ENCODE results near the gene KIF26B.

GRCh38 chr1:245142171-245142798, 12.5 kb upstream of the KIF26B start:
- TF ChIP-seq POLR2A (IDR thresholded peaks at IDR 0.05; ENCODE audit: low read depth, low read length) (no peak), MYC (IDR thresholded peaks at IDR 0.05; ENCODE audit: insufficient read depth, insufficient read length, insufficient replicate concordance, low read length, severe bottlenecking) (no peak), REST (IDR thresholded peaks at IDR 0.05; ENCODE audit: low read depth, low read length) (no peak), RAD21 (IDR thresholded peaks at IDR 0.05; ENCODE audit: insufficient read depth, low read depth, low read length) (no peak), ZZZ3 (IDR thresholded peaks at IDR 0.05; ENCODE audit: control insufficient read depth, insufficient read length, low read depth) (no peak), CTCF (IDR thresholded peaks at IDR 0.05 in 2 of 3, conservative IDR thresholded peaks at IDR 0.05 in 1 of 3; ENCODE audit: control insufficient read depth in 2 of 3, extremely low read depth in 1 of 3, insufficient read depth in 1 of 3, low read depth in 3 of 3, low read length in 3 of 3) (no peak), E2F4 (IDR thresholded peaks at IDR 0.05; ENCODE audit: low read depth, low read length) (no peak), POLR2AphosphoS5 (IDR thresholded peaks at IDR 0.05; ENCODE audit: low read length) (no peak), ESRRA (IDR thresholded peaks at IDR 0.05; ENCODE audit: low read length) (no peak), SRF (IDR thresholded peaks at IDR 0.05; ENCODE audit: low read depth in 2 of 2, low read length in 2 of 2) (no peak), POLR2AphosphoS2 (IDR thresholded peaks at IDR 0.05; ENCODE audit: low read depth, low read length) (no peak), PBX3 (IDR thresholded peaks at IDR 0.05; ENCODE audit: insufficient replicate concordance, low read depth, low read length) (peak; percentile 53)
